Keratinocyte (primary cell): ENCODE results near the gene CPPED1.

Experiments
- EZH2 ChIP-seq: IDR thresholded peaks from one replicate; pipeline ENCODE4 v1.6.1; 2012; ENCODE audit warnings: inconsistent platforms, mild to moderate bottlenecking, low read length, moderate library complexity
- TF ChIP-seq, protein P1 (sequence below), 3 experiments: IDR thresholded peaks in 1 of 3; conservative IDR thresholded peaks in 1 of 3; optimal IDR thresholded peaks in 1 of 3; 2 replicates in 2 of 3; 3 replicates in 1 of 3; pipeline versions ENCODE3 to v1.5.1; 2011; ENCODE audit warnings: low read length in 3 of 3, mild to moderate bottlenecking in 3 of 3, moderate library complexity in 2 of 3, control low read depth in 1 of 3, inconsistent platforms in 1 of 3; ENCODE audit not compliant: insufficient read depth in 2 of 3; ENCODE audit errors: extremely low read depth in 1 of 3

DNA sequence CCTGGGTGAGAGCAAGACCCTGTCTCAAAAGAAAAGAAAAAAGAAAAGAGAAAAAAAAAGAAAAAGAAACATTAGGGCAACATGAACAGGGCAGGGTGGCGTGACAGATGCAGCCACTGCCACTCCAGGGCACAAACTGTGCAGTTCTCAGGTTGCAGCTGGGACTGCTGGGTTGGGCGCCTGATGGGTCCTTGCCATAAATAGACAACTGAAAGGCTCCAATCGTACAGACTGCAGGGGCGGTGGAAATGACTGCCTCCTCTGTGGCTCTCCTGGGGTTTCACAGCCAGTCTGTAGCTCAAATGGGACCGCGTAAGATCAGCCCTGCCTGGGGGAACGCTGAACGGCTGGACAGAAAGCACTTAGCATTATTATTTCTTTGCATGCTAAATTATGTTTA lies 130.7 kb downstream of the CPPED1 start:
- TF ChIP-seq EZH2 = no peak
- TF ChIP-seq, protein P1, sequence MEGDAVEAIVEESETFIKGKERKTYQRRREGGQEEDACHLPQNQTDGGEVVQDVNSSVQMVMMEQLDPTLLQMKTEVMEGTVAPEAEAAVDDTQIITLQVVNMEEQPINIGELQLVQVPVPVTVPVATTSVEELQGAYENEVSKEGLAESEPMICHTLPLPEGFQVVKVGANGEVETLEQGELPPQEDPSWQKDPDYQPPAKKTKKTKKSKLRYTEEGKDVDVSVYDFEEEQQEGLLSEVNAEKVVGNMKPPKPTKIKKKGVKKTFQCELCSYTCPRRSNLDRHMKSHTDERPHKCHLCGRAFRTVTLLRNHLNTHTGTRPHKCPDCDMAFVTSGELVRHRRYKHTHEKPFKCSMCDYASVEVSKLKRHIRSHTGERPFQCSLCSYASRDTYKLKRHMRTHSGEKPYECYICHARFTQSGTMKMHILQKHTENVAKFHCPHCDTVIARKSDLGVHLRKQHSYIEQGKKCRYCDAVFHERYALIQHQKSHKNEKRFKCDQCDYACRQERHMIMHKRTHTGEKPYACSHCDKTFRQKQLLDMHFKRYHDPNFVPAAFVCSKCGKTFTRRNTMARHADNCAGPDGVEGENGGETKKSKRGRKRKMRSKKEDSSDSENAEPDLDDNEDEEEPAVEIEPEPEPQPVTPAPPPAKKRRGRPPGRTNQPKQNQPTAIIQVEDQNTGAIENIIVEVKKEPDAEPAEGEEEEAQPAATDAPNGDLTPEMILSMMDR (optimal IDR thresholded peaks at IDR 0.05 in 1 of 3, IDR thresholded peaks at IDR 0.05 in 1 of 3, conservative IDR thresholded peaks at IDR 0.05 in 1 of 3; ENCODE audit: extremely low read depth in 1 of 3, insufficient read depth in 2 of 3, low read length in 3 of 3) = no peak
